HG03135 (cell line): ENCODE measurements around the gene TMIGD1.
"Not testable (repeated sequence)": the region's sequence is repeated elsewhere in the genome, so short reads cannot be mapped to it uniquely, and the experiment has no call there.

Experiments
- ATAC-seq: cut with Tn5 transposase; IDR thresholded peaks from one replicate; pipeline ENCODE4 v1.9.1; 2021; ENCODE audit warnings: mild to moderate bottlenecking, moderate library complexity; ENCODE audit not compliant: unreplicated experiment

TMIGD1 gene

GRCh38 chr17:30360086-30360808 lies 26.4 kb upstream of the TMIGD1 start:
- no peak for ATAC-seq

- ATAC-seq = no peak
Observed at GRCh38 chr17:30358055-30358760, 24.4 kb upstream of the TMIGD1 start.

GRCh38 chr17:30357476-30357875 lies 23.6 kb upstream of the TMIGD1 start:
- ATAC-seq = no peak

GRCh38 chr17:30354701-30355100 lies 20.8 kb upstream of the TMIGD1 start:
- ATAC-seq = no peak

- no peak for ATAC-seq
Observed at GRCh38 chr17:30352240-30352814, 18.5 kb upstream of the TMIGD1 start.

- ATAC-seq = no peak
Observed at GRCh38 chr17:30351735-30352134, 17.9 kb upstream of the TMIGD1 start.

GRCh38 chr17:30351263-30351662 lies 17.4 kb upstream of the TMIGD1 start:
- ATAC-seq = not testable (repeated sequence)

- no peak for ATAC-seq
Observed at GRCh38 chr17:30349252-30349651, 15.4 kb upstream of the TMIGD1 start.

- ATAC-seq = no peak
Observed at GRCh38 chr17:30347488-30347887, 13.6 kb upstream of the TMIGD1 start.

- ATAC-seq = no peak
Observed at GRCh38 chr17:30346221-30346795, 12.5 kb upstream of the TMIGD1 start.

GRCh38 chr17:30345527-30346075 lies 11.7 kb upstream of the TMIGD1 start:
- ATAC-seq = no peak

- ATAC-seq = no peak
Observed at GRCh38 chr17:30345089-30345433, 11.2 kb upstream of the TMIGD1 start.

- ATAC-seq = no peak
Observed at GRCh38 chr17:30344283-30345088, 10.6 kb upstream of the TMIGD1 start.

- no peak for ATAC-seq
Observed at GRCh38 chr17:30343796-30344195, 9.9 kb upstream of the TMIGD1 start.

- not testable (repeated sequence) for ATAC-seq
Observed at GRCh38 chr17:30343244-30343643, 9.4 kb upstream of the TMIGD1 start.

GRCh38 chr17:30341703-30342249 lies 7.9 kb upstream of the TMIGD1 start:
- ATAC-seq = no peak

- no peak for ATAC-seq
Observed at GRCh38 chr17:30340801-30341356, 7.0 kb upstream of the TMIGD1 start.

GRCh38 chr17:30339086-30339485 lies 5.2 kb upstream of the TMIGD1 start:
- ATAC-seq = no peak

GRCh38 chr17:30337393-30337999 lies 3.6 kb upstream of the TMIGD1 start:
- no peak for ATAC-seq
